HG03139 (cell line): ENCODE data around the gene C22orf39.
"Not testable (repeated sequence)": the region's sequence is repeated elsewhere in the genome, so short reads cannot be mapped to it uniquely, and the experiment has no call there.

ENCODE experiments used
- ATAC-seq: cut with Tn5 transposase; IDR thresholded peaks from one replicate; pipeline ENCODE4 v1.9.1; 2021; ENCODE audit not compliant: unreplicated experiment

The C22orf39 gene

DNA sequence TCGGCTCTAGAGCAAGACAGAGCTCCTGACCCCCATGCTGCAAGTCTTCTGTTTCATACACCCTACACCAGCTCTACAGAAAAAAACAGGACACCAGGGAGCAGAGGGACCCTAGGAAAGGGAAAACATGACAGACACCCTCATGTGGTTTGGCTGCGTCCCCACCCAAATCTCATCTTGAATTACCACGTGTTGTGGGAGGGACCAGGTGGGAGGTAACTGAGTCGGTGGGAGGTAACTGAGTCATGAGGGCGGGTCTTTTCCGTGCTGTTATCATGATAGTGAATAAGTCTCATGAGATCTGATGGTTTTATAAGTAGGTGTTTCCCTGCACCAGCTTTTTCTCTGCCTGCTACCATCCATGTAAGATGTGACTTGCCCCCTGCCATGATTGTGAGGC is 6.6 kb upstream of the C22orf39 start:
- no peak for ATAC-seq

GRCh38 chr22:19453718-19454117 is 6.2 kb upstream of the C22orf39 start:
- ATAC-seq = no peak

DNA sequence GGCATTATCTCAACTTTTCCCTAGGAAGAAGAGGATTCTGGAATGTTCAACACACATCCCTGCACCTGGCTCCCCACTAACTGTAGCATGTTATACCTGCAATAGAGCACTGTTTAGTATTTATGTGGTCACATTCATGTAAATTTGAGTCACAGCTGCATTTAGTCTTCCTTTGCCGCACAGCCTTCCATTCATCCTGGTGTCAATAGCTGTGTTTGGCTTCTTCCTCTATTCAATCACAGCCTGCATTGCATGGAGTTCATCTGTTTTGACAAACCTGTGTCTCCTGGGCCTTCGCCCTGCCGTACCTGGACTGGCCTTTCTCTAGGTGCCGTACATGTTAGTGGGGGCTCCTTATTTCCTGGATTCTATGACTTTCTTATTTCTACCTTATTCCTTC is 4.1 kb upstream of the C22orf39 start:
- ATAC-seq = no peak

- ATAC-seq = no peak
Measured at GRCh38 chr22:19450363-19451175, 3.1 kb upstream of the C22orf39 start.

DNA sequence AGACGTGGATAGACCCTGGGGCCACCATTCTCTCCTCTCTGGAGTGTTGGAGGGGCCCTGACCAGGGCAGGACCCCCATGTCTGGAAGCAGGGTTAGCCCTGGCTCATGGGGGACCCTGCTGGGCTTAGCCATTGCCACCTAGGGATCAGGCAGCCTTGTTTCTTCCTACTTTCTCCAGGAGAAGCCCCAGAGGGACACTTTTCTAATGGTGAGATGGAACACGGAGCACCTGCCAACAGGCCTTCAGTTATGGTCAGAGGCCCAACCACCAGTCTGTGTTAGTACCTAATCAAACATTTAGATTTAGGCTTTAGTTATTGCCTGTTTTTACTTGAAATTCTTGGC is 1.9 kb upstream of the C22orf39 start:
- ATAC-seq = no peak

GRCh38 chr22:19448739-19449421 is 1.4 kb upstream of the C22orf39 start:
- no peak for ATAC-seq

DNA sequence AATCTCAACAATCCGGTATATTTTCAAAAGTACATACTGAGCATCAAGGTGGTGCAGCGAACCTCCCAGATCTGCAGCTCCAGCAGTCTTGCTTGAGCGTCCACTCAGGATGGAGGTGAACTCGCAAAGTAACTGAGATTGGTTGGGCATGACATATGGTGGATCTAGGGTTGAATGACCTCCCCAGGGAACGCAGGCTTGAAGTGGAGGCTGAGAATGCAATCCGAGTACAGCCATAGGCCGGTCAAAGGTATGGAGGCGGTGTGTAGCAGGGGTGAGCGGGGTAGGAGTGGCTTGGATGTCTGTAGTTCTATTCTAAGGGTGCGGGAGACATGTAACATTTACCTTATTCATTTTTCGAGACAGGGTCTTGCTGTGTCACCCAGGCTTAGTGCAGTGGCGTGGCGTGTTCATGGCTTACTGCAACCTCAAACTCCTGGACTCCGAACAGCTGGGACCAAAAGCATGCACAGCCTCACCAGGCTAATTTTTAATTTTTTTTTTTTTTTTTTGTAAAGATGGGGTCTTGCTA is 631 bp upstream of the C22orf39 start:
- peak; percentile 42 for ATAC-seq

DNA sequence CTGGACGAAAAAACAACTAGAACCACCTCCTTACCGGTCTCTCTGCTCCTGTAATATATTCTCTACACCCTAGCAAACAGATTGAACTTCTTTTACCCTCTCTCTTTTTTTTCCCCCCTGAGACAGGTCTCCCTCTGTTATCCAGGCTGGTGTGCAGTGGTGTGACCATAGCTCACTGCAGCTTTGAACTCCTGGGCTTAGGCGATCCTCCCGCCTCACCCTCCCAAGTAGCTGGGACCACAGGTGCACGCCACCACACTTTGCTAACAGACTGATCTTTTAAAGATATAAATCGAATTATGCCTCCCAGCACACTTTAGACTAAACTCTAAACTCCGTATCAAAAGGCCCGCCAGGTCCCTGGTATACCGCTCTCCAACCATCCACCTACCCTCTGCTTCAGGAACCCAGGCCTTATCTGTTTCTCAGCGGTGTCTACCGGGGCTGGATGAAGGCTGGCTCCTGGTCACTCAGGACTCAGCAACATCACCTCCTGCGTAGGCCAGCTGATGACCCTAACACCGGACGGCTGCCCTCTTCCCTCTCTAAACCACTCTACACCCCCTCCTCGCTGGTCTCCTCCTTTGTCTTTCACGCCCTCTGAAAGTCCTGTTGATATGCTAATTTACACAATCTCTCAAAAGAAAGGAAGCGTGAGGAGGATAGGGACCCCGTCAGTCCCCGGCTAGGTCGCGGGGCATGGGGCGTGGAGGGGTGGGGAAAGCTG is 745 bp downstream of the C22orf39 start:
- no peak for ATAC-seq

DNA sequence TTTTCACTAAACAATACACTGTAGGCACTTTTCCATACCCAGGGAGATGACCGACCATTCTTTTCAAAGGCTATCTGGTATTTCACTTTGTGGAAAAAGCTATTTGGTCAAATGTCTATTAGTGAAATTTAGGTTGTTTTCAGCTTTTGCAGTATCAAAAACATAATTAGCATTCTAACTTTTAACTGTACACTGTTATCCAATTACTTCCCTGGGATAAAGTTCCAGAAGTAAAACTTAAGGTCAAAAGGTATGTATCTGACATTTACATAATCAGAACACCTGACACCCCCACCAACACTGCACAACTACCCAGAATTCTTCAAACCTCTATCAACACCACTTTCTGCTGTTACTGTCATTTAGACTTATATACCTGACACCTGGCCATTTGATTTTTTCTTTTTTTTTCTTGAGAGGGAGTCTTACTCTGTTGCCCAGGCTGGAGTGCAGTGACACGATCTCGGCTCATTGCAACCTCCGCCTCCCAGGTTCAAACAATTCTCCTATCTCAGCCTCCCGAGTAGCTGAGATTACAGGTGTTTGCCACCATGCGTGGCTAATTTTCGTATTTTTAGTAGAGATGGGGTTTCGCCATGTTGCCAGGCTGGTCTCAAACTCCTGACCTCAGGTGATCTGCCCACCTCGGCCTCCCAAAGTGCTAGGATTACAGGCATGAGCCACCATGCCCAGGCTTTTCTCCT is 2.1 kb downstream of the C22orf39 start:
- not testable (repeated sequence) for ATAC-seq

DNA sequence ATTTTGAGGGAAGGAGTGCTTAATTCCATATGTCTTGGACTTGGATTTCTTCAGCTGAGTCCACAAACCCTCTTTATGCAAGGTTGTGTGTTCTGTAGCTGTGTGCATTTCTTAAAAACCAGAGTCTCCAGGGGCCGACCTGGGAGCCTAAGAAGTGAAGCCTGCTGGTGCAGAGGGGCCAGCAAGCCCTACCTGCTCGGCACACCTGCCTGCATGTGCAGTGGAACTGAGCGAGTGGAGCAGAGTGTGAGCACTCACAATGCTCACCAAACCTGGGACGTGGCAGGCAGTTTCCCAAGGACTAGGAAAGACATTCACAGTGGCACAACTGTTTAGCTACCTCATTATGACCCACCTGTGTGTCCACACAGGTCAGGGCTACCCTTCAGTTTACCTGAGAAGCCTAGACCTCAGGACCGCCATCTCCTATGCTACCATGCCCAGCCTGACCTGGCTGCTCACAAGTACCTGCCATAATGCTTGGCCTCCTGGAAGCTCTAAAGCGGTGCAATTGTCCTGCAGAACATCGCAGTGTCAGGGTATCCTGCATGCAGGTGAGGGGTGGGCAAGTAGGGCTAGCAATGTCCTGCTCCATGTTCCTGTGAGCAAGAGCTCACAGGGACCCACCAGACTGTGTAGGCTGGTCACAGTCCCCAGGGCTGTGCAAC is 3.8 kb downstream of the C22orf39 start:
- no peak for ATAC-seq

- ATAC-seq = no peak
Measured at GRCh38 chr22:19442166-19442565, 5.3 kb downstream of the C22orf39 start.

- ATAC-seq = no peak
Measured at GRCh38 chr22:19440411-19441195, 6.9 kb downstream of the C22orf39 start.

GRCh38 chr22:19438298-19438697 is 9.2 kb downstream of the C22orf39 start:
- ATAC-seq = no peak

DNA sequence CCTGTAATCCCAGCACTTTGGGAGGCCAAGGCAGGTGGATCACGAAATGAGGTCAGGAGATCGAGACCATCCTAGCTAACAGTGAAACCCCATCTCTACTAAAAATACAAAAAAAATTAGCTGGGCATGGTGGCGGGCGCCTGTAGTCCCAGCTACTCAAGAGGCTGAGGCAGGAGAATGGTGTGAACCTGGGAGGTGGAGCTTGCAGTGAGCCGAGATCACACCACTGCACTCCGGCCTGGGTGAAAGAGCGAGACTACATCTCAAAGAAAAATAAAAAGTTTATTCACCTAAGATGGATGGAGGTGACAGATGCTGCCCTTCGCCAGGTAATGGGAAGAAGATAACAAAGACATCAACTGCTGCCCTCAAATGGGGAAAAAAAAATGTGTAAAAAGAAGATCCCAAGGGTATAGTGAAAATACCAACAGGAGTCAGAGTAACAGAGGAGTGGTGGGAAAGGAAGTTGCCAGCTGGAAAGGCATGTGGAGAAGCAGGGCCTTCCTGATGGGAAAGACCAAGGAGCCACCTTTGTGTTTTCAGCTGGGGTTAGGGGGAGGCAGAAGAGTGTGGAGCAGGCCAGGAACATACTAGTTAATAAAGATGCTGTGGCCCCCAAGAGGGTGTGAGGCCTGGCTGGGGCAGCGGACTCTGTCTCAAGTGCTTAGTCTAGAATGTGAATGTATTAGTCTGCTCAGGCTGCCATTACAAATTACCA is 10.9 kb downstream of the C22orf39 start:
- ATAC-seq = not testable (repeated sequence)

DNA sequence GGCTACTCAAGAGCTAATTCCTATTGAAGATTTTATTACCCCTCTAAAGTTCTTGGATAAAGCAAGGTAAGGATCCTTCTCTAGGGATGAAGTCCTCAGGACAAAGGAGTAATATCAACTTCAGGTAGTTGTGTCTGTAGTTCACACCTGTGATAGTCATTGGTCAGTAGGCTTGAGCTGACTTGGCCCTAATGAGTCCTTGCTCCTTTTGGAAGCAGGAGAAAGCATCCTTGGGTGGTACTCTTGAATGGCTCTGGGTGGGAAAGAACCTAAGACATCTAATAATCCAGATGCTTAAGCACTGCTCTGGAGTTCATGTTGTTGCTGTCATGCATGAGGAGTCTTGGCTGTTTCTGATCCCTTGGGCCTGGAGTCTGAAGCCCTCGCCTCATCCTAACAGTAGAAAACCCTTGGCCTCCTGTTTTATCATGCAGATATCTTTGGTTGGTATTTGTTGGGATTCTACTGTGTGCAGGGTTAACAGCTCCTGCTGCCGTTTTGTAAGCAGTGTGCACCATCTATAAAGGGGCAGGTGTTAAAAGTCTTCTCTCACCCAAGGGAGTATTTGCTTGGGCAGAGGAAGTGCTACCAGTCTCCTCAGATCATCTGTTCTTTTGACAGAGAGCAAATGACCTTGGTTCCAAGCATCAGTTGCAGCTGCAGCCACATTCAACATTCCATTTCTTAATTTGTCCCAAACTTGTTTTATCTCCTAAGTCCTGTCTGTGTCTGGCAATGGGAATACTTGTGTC is 12.5 kb downstream of the C22orf39 start:
- no peak for ATAC-seq

- no peak for ATAC-seq
Measured at GRCh38 chr22:19434401-19434800, 13.1 kb downstream of the C22orf39 start.

DNA sequence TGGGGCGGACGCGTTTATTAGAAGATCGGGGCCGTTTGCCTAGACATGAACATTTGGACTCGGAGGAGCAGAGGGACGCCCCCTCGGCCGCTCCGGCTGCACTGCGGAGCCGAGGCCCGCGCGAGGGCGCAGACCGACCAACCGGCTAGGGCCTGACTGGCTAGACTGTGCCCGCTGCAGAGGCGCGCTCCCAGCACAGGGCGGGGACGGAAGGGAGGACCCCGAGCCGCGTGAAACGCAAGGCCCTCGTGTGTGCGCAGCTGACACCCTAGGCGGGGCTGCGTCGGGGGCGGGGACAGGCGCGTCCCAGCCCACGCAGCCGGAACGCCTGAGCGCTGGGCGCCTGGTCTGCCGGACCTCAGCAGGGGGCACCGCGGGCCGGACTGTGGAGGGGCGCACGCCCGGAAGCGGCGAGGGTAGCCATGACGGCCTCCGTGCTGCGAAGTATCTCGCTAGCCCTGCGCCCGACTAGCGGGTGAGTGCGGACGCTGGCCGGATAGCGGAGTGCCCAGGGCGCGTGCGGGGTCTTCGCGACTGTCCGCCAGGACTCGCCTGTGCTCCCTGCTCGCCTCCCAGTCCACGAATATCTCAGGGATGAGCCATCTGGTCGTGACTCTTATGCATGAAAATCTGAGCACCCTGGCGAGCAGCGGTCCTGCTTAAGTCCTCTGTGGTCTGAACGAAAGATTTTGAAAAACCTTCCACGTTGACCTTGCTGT is 15.2 kb downstream of the C22orf39 start, which contains the start of gene MRPL40:
Gene MRPL40 (plus strand): TSS at position 413 of the 719 bp plus-strand sequence. CDS start 10 bp downstream, at position 423.
- peak; percentile 76 for ATAC-seq
